Endothelial cell of umbilical vein (primary cell): Measurements from ENCODE around the gene RFLNA.

Source experiments
- EZH2 ChIP-seq: IDR thresholded peaks from 2 replicates; pipeline ENCODE4 v1.6.1; 2012; ENCODE audit warnings: borderline replicate concordance, low read depth, mild to moderate bottlenecking, moderate library complexity, low read length, inconsistent platforms; ENCODE audit not compliant: severe bottlenecking
- FOS ChIP-seq: IDR thresholded peaks from 2 replicates; pipeline ENCODE4 v1.6.1; 2011; ENCODE audit warnings: mild to moderate bottlenecking, low read length, moderate library complexity, borderline replicate concordance; ENCODE audit not compliant: insufficient read depth
- GATA2 ChIP-seq: IDR thresholded peaks from 2 replicates; pipeline ENCODE4 v1.7.0; 2011; ENCODE audit warnings: low read depth, mild to moderate bottlenecking, moderate library complexity, mixed read lengths, low read length; ENCODE audit not compliant: insufficient read length, insufficient read depth
- JUN ChIP-seq: IDR thresholded peaks from 2 replicates; pipeline ENCODE4 v1.6.1; 2011; ENCODE audit warnings: borderline replicate concordance, low read depth; ENCODE audit not compliant: insufficient read length, insufficient read depth
- MYC ChIP-seq: IDR thresholded peaks from one replicate; pipeline ENCODE4 v1.6.1; 2011; ENCODE audit warnings: mild to moderate bottlenecking, low read depth, low read length
- POLR2A ChIP-seq: IDR thresholded peaks from 2 replicates; pipeline ENCODE4 v1.6.1; 2012; ENCODE audit warnings: low read depth, mild to moderate bottlenecking, control low read depth, low read length
- POLR2AphosphoS5 ChIP-seq: IDR thresholded peaks from 2 replicates; pipeline ENCODE4 v1.6.1; 2012; ENCODE audit warnings: low read depth, mild to moderate bottlenecking, control low read depth, low read length, moderate library complexity; ENCODE audit not compliant: insufficient read depth
- TF ChIP-seq, protein P1 (sequence below), 2 donors: IDR thresholded peaks; 1 replicate in 1 of 2; 2 replicates in 1 of 2; pipeline ENCODE4 v1.5.1; 2011; ENCODE audit warnings: low read length in 2 of 2, mild to moderate bottlenecking in 2 of 2, moderate library complexity in 2 of 2, control low read depth in 1 of 2, inconsistent platforms in 1 of 2, low read depth in 1 of 2; ENCODE audit not compliant: insufficient read depth in 1 of 2; ENCODE audit errors: extremely low read depth in 1 of 2
- TF ChIP-seq, protein P2 (sequence below): IDR thresholded peaks from 2 replicates; pipeline ENCODE4 v1.6.1; 2011; ENCODE audit not compliant: insufficient read depth, insufficient read length

DNA sequence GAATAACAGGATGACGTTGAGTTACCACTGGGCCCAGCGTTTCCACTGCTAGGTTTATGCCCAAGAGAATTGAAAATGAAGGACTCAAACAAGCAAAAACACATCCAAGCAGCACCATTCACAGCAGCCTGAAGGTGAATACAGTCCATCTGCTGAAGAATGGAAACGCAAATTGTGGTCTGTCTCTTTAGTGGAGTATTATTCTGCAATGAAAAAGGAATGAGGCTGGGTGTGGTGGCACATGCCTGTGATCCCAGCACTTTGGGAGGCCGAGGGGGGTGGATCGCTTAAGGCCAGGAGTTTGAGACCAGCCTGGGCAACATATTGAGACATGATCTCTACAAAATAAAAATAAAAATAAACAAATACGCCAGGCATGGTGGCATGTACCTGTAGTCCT is 41.9 kb upstream of the RFLNA start:
- TF ChIP-seq, protein P1, sequence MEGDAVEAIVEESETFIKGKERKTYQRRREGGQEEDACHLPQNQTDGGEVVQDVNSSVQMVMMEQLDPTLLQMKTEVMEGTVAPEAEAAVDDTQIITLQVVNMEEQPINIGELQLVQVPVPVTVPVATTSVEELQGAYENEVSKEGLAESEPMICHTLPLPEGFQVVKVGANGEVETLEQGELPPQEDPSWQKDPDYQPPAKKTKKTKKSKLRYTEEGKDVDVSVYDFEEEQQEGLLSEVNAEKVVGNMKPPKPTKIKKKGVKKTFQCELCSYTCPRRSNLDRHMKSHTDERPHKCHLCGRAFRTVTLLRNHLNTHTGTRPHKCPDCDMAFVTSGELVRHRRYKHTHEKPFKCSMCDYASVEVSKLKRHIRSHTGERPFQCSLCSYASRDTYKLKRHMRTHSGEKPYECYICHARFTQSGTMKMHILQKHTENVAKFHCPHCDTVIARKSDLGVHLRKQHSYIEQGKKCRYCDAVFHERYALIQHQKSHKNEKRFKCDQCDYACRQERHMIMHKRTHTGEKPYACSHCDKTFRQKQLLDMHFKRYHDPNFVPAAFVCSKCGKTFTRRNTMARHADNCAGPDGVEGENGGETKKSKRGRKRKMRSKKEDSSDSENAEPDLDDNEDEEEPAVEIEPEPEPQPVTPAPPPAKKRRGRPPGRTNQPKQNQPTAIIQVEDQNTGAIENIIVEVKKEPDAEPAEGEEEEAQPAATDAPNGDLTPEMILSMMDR (IDR thresholded peaks at IDR 0.05; ENCODE audit: extremely low read depth in 1 of 2, insufficient read depth in 1 of 2, low read depth in 1 of 2, low read length in 2 of 2): no peak
- TF ChIP-seq POLR2A (no peak), EZH2 (no peak), POLR2AphosphoS5 (no peak), GATA2 (no peak), FOS (no peak), JUN (no peak), MYC (no peak)
- TF ChIP-seq, protein P2, sequence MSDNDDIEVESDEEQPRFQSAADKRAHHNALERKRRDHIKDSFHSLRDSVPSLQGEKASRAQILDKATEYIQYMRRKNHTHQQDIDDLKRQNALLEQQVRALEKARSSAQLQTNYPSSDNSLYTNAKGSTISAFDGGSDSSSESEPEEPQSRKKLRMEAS: no peak
